Activated CD4-positive, alpha-beta memory T cell treated with anti-CD3 and anti-CD28 coated beads for 36 hours (primary cell): ENCODE data around the gene CDCA5. TPM values are rescaled to one million over a fixed set of nuclear protein-coding genes. Genes with fewer than 3 reads are reported as not detected.

ENCODE experiments used
- CTCF ChIA-PET: fragments of 350-600 bp; sonication (Branson Sonifier 250); formaldehyde crosslinking; loops from one replicate; lab custom pipeline; 2021; ENCODE audit warnings: antibody characterized with exemption, inconsistent platforms; lab: Charles Lee
- POLR2A ChIA-PET: fragments of 350-600 bp; sonication (Branson Sonifier 250); formaldehyde crosslinking; loops from one replicate; lab custom pipeline; 2021; ENCODE audit warnings: antibody characterized with exemption; lab: Charles Lee
- DNase-seq: peaks from one replicate; pipeline ENCODE4 v3.0.0-alpha.2; 2020
- H3K27ac Mint-ChIP-seq: one replicate; pipeline ENCODE4 v1.8.0; 2021; ENCODE audit warnings: mixed read lengths
- H3K27me3 Mint-ChIP-seq: one replicate; pipeline ENCODE4 v1.8.0; 2021; ENCODE audit warnings: mixed read lengths
- H3K36me3 Mint-ChIP-seq: one replicate; pipeline ENCODE4 v1.8.0; 2021; ENCODE audit warnings: mixed read lengths
- H3K4me1 Mint-ChIP-seq: one replicate; pipeline ENCODE4 v1.8.0; 2021; ENCODE audit warnings: low read depth, mixed read lengths
- H3K4me3 Mint-ChIP-seq: one replicate; pipeline ENCODE4 v1.8.0; 2021; ENCODE audit warnings: mild to moderate bottlenecking, mixed read lengths
- H3K9me3 Mint-ChIP-seq: one replicate; pipeline ENCODE4 v1.8.0; 2021; ENCODE audit warnings: mixed read lengths
- intact Hi-C: fragments of 100-400 bp; cut with micrococcal nuclease; formaldehyde crosslinking; loops from one replicate; pipeline ENCODE4 v1.15.1; 2023
- total RNA-seq, 2 experiments: library from RNA; stranded (reverse); gene quantifications; one replicate each; pipeline ENCODE4 v1.2.3, GENCODE V29; 2021

The CDCA5 gene
- total RNA-seq, 2 experiments from 2014 or later: 111 to 112 TPM

DNA sequence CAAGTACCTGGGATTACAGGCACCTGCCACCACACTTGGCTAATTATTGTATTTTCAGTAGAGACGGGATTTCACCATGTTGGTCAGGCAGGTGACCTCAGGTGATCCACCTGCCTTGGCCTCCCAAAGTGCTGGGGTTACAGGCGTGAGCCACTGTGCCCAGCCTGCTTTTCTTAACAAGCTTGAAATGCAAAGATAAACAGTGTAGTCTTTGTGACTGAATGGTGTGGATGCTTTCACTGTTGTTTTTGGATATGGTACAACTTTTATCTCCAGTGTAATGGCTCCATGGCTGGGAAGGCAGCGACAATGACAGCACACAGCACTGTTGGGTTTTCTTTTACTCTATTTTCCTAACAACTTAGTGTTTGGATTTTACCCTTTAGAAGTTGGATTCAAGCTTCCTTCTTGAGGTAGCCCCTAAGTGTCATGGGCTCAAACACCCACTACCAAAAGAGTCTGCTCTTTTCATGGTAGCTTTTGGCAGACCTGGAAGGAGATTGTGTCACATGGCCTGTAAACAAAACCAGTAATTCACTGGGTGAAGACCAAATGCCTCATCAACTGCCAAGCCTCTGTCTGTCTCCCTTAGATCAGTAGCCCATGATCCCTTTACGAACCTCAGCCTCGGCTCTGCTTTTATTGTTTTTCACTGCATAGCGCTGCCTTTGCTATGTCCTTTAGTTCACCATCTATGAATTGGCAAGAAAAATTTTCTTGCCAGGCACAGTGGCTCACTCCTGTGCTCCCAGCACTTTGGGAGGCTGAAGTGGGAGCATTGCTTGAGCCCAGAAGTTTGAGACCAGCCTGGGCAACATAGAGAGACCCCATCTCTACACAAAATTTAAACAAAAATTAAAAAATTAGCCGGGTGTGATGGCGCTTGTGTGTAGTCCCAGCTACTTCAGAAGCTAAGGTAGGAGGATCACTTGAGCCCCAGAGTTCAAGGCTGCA is 18.6 kb upstream of the CDCA5 start:
- DNase-seq: no peak
- ChIA-PET POLR2A (no interaction called here), CTCF (interaction anchor here (13.1 kb wide), 1 partner anchor 9 kb away, joined by 122 read pairs; the partner anchor contains the start of gene TM7SF2)
- Mint-ChIP-seq H3K9me3 (no peaks in the 10 kb centered on the region), H3K27me3 (no peaks in the 10 kb centered on the region), H3K36me3 (peaks cover 14% of the 10 kb centered on the region), H3K4me3 (no peak overlapping the region), H3K27ac (no peak overlapping the region), H3K4me1 (peaks cover 12% of the 10 kb centered on the region)
- intact Hi-C loops: no loop called here

DNA sequence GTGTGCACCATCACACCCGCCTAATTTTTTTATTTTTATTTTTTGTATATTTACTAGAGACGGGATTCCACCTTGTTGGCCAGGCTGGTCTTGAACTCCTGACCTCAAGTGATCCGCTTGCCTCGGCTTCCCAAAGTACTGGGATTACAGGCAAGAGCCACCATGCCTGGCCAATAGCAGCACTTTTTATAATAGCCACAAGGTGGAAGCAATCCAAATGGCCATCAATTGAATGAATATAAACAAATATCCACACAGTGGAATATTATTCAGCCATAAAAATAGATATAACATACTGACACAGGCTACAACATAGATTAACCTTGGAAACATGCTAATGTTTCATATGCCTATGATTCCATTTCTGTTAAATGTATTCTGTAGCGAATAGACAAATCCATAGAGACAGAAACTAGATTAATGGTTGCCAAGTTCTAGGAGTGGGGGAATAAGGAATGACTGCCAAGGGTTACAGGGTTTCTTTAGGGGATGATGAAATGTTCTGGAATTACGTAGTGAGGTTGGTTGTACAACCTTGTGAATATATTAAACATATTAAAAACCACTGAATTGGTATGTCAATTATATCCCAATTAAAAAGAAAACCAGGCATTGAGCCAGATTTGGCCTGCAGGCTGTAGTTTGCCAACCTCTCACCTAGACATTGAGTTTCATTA is 17.0 kb upstream of the CDCA5 start:
- peaks cover 12% of the 10 kb centered on the region for H3K36me3 Mint-ChIP-seq
- intact Hi-C loops: no loop called here

DNA sequence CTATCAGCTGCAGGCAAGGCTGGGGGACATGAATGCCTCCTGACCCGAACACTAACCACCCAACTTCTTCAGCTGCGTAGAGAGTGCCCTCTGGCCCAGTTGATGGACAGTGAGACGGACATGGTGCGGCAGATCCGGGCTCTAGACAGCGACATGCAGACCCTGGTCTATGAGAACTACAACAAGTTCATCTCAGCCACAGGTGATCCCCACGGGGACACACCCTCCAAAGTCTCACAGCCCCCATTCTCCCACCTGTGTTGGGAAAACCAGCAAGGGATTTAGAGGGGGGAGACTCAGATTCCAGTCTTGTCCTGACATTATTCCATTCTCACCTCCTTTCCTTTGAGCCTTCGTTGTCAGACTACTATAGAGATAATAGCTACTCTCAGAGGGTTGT is 13.1 kb upstream of the CDCA5 start:
- intact Hi-C loops: loop anchor here (1.0 kb wide), 4 partner anchors 13 to 36 kb away; partner anchors contain the start of genes CDCA5, ZFPL1 and ZNHIT2
- ChIA-PET POLR2A (interaction anchor here (0.6 to 2.4 kb wide), 11 partner anchors 11 to 334 kb away, joined by 3 to 17 read pairs (median 4); partner anchors contain the start of genes ARL2, CDCA5, SAC3D1 and SYVN1), CTCF (interaction anchor here (1.6 to 13.1 kb wide), 2 partner anchors 14 to 20 kb away, joined by 6 to 122 read pairs; partner anchors contain the start of genes TM7SF2 and ZNHIT2)
- Mint-ChIP-seq H3K4me3 (peak overlapping the region; percentile 93), H3K36me3 (peaks cover 7% of the 10 kb centered on the region), H3K27me3 (no peaks in the 10 kb centered on the region), H3K9me3 (no peaks in the 10 kb centered on the region), H3K27ac (peak overlapping the region; percentile 97), H3K4me1 (peaks cover 17% of the 10 kb centered on the region)
- DNase-seq: no peak

More for the DNA sequence above, 17.0 kb upstream of the CDCA5 start:
- ChIA-PET CTCF (interaction anchor here (13.1 kb wide), 1 partner anchor 11 kb away, joined by 122 read pairs; the partner anchor contains the start of gene TM7SF2), POLR2A (no interaction called here)
- DNase-seq: no peak
- H3K4me3 Mint-ChIP-seq: no peak overlapping the region
- H3K4me1 Mint-ChIP-seq: peaks cover 17% of the 10 kb centered on the region
- H3K27ac Mint-ChIP-seq: no peak overlapping the region
- H3K27me3 Mint-ChIP-seq: no peaks in the 10 kb centered on the region
- no peaks in the 10 kb centered on the region for H3K9me3 Mint-ChIP-seq

DNA sequence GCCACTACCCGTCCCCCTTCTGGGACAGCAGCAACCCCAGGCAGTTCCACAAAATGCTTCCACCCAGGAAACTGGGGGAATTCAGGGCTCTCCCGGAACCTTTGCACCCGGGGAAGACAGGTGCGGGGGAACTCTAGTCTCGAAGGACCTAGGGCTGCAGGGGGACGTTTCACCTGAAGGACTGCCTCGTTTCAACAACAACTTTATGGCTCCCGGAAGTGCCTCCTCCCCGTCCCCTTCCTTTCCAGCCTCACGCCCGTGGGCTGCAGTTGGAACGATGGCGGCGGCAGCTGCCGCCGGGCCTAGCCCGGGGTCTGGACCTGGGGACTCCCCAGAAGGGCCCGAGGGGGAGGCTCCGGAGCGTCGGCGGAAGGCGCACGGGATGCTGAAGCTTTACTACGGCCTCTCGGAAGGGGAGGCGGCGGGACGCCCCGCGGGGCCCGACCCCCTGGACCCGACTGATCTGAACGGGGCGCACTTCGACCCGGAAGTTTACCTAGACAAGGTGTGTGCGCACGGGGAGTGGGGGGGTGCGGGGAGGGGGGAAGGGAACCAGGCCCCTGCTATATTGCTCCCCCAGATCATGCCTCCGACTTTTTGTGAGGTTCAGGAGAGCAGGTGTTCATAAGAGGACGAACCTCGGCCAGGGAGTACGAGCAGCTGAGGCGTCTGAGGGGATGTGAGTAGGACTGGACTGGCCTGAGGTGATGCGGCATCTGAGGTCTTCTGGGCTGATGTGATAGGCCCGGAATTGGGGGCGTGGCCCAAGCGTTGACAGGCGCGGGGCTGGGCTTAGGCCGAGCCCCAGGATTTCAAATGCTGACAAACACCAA is 12.3 kb upstream of the CDCA5 start, which contains the start of gene VPS51:
Gene VPS51, plus strand, starts transcription at position 241 of the 833 bp plus-strand sequence. Its CDS starts 37 bp downstream, at position 278.
- POLR2A ChIA-PET: interaction anchor here (0.6 to 2.4 kb wide), 12 partner anchors 10 to 333 kb away, joined by 3 to 17 read pairs (median 4); partner anchors contain the start of genes ARL2, CDCA5, FAU and MRPL49
- H3K9me3 Mint-ChIP-seq: no peaks in the 10 kb centered on the region
- H3K4me1 Mint-ChIP-seq: peaks cover 17% of the 10 kb centered on the region
- DNase-seq: peak; percentile 91
- peak within 1 kb of the TSS; percentile 93 for H3K4me3 Mint-ChIP-seq
- H3K27me3 Mint-ChIP-seq: no peaks in the 10 kb centered on the region
- H3K27ac Mint-ChIP-seq: peak within 1 kb of the TSS; percentile 97
- peaks cover 7% of the 10 kb centered on the region for H3K36me3 Mint-ChIP-seq
- intact Hi-C loops: loop anchor here (1.0 kb wide), 4 partner anchors 12 to 37 kb away; partner anchors contain the start of genes CDCA5, ZFPL1 and ZNHIT2
- CTCF ChIA-PET: interaction anchor here (1.6 to 13.1 kb wide), 2 partner anchors 15 to 21 kb away, joined by 6 to 122 read pairs; partner anchors contain the start of genes TM7SF2 and ZNHIT2

DNA sequence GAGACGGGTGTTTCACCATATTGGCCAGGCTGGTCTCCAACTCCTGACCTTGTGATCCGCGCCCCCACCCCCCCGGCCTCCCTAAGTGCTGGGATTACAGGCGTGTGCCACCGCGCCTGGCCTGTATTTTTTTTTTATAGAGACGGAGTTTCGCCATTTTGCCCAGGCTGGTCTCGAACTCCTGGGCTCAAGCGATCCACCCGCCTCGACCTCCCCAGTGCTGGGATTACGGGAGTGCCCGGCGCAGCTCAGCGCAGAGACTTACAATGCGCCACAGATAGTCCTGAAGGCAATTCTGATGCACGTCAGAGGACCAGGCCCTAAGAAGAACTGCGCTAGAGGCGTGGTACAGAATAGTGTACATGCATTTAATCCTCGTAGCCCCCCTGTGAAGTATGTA is 11.6 kb upstream of the CDCA5 start:
- no peak for DNase-seq
- intact Hi-C loops: no loop called here
- ChIA-PET CTCF (interaction anchor here (0.8 to 13.1 kb wide), 3 partner anchors 16 to 69 kb away, joined by 3 to 122 read pairs (median 6); partner anchors contain the start of genes SNX15, TM7SF2 and ZNHIT2), POLR2A (interaction anchor here (0.6 to 2.4 kb wide), 7 partner anchors 16 to 231 kb away, joined by 3 to 15 read pairs (median 6); partner anchors contain the start of genes ARL2, FAU, MRPL49 and TM7SF2)
- H3K27me3 Mint-ChIP-seq: no peaks in the 10 kb centered on the region
- H3K36me3 Mint-ChIP-seq: peaks cover 7% of the 10 kb centered on the region
- no peaks in the 10 kb centered on the region for H3K9me3 Mint-ChIP-seq
- peak overlapping the region; percentile 93 for H3K4me3 Mint-ChIP-seq
- H3K27ac Mint-ChIP-seq: peak overlapping the region; percentile 97
- peaks cover 17% of the 10 kb centered on the region for H3K4me1 Mint-ChIP-seq

DNA sequence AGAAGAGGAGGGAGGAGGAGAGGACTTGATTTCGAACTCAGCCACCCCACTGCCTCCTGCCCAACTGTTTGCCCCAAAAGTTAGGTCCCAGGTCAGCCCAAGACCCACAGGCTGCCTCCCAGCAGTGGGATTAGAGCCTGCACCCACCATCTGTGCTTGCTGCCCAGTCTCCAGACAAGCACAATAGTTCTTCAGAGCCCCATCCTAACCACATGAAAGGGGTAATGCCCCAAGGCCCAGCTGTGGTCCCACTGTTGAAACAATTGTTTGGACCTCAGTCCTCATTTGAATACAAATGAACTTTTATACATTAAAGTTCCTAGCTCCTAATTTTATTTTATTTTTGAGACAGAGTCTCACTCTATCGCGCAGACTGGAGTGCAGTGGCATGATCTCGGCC is 6.8 kb upstream of the CDCA5 start:
- no peaks in the 10 kb centered on the region for H3K27me3 Mint-ChIP-seq

DNA sequence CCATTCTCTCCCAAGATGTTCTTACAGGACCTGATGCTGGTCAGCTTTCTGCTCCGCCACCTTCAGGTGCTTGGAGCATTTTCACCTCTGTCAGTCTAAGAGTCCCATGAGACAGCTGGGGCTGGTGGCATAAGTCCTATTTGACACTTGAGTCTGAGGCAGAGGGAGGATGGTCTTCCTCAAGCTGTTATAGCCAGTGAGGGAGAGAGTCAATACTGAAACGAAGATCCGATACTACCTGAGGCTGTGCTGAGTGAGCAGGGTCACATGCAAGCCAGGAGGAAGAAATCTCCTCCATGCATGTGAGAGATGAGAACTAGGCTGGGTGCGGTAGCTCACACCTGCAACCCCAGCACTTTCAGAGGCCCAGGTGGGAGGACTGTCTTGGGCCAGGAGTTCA is 5.8 kb upstream of the CDCA5 start:
- Mint-ChIP-seq H3K36me3 (peaks cover 22% of the 10 kb centered on the region), H3K27ac (no peak overlapping the region), H3K9me3 (no peaks in the 10 kb centered on the region), H3K27me3 (no peaks in the 10 kb centered on the region), H3K4me1 (peaks cover 13% of the 10 kb centered on the region), H3K4me3 (no peak overlapping the region)
- no peak for DNase-seq
- intact Hi-C loops: no loop called here
- POLR2A ChIA-PET: no interaction called here
- CTCF ChIA-PET: no interaction called here

More for the DNA sequence above, 6.8 kb upstream of the CDCA5 start:
- no peaks in the 10 kb centered on the region for H3K9me3 Mint-ChIP-seq
- H3K4me3 Mint-ChIP-seq: no peak overlapping the region
- ChIA-PET CTCF (interaction anchor here (0.6 to 1.1 kb wide), 2 partner anchors 21 to 22 kb away, joined by 3 read pairs; partner anchors contain the start of gene TM7SF2), POLR2A (interaction anchor here (0.8 kb wide), 1 partner anchor 9 kb away, joined by 3 read pairs; no protein-coding TSS in a partner anchor)
- peaks cover 20% of the 10 kb centered on the region for H3K36me3 Mint-ChIP-seq
- no peak for DNase-seq
- peaks cover 5% of the 10 kb centered on the region for H3K4me1 Mint-ChIP-seq
- intact Hi-C loops: no loop called here
- no peak overlapping the region for H3K27ac Mint-ChIP-seq

DNA sequence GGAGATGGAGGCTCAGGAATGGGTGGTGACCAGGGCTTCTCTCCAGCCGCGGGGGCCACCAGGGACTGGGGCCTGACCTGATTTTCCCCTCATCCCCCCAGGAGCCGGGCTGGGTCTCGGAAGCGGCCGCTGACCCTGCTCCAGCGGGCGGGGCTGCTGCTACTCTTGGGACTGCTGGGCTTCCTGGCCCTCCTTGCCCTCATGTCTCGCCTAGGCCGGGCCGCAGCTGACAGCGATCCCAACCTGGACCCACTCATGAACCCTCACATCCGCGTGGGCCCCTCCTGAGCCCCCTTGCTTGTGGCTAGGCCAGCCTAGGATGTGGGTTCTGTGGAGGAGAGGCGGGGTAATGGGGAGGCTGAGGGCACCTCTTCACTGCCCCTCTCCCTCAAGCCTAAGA is 4.0 kb upstream of the CDCA5 start:
- H3K4me3 Mint-ChIP-seq: no peak overlapping the region

DNA sequence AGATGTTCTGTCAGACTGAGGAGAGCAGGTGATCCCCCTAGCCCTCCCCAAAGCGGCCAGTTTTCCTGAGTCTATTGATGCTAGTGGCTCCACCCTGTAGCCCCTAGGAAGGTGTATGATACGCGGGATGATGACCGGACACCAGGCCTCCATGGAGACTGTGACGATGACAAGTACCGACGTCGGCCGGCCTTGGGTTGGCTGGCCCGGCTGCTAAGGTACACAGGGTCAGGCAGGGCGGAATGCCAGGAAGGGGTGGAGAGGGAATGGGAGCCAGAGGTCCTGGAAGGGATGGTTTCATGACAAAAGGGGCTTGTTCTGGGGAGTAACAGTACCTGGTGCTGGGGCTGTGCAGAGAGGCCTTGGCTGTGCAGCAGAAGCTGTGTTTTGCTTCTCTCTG is 3.4 kb upstream of the CDCA5 start:
- POLR2A ChIA-PET: no interaction called here
- CTCF ChIA-PET: no interaction called here
- H3K36me3 Mint-ChIP-seq: peaks cover 40% of the 10 kb centered on the region

More for the DNA sequence above, 4.0 kb upstream of the CDCA5 start:
- ChIA-PET POLR2A (no interaction called here), CTCF (no interaction called here)
- H3K36me3 Mint-ChIP-seq: peaks cover 36% of the 10 kb centered on the region
- intact Hi-C loops: no loop called here
- no peaks in the 10 kb centered on the region for H3K27me3 Mint-ChIP-seq
- H3K9me3 Mint-ChIP-seq: no peaks in the 10 kb centered on the region
- DNase-seq: no peak
- H3K27ac Mint-ChIP-seq: no peak overlapping the region
- peaks cover 19% of the 10 kb centered on the region for H3K4me1 Mint-ChIP-seq

DNA sequence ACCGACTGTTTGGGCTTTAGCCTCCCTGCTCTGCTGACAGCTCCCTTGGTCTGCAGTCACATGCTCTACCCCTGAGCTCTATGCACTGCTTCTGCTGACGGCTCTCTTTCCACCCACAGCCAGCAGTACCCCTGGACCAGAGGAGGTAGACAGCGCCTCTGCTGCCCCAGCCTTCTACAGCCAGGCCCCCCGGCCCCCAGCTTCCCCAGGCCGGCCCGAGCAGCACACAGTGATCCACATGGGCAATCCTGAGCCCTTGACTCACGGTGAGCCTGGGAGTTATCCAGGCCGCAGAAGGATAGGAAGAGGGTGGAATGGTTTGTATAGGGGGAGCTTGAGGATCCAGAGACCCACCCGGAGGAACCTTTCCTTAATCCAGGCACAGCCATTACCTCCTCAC is 3.0 kb upstream of the CDCA5 start:
- H3K4me1 Mint-ChIP-seq: peaks cover 27% of the 10 kb centered on the region

More for the DNA sequence above, 3.4 kb upstream of the CDCA5 start:
- Mint-ChIP-seq H3K4me1 (peaks cover 24% of the 10 kb centered on the region), H3K4me3 (no peak overlapping the region), H3K9me3 (no peaks in the 10 kb centered on the region), H3K27me3 (no peaks in the 10 kb centered on the region), H3K27ac (no peak overlapping the region)
- intact Hi-C loops: no loop called here
- DNase-seq: no peak

More for the DNA sequence above, 3.0 kb upstream of the CDCA5 start:
- POLR2A ChIA-PET: no interaction called here
- CTCF ChIA-PET: no interaction called here
- no peak for DNase-seq
- Mint-ChIP-seq H3K27ac (no peak overlapping the region), H3K36me3 (peaks cover 44% of the 10 kb centered on the region), H3K9me3 (no peaks in the 10 kb centered on the region), H3K27me3 (no peaks in the 10 kb centered on the region), H3K4me3 (no peak overlapping the region)
- intact Hi-C loops: no loop called here
